GM23338 (cell line): ENCODE results near the gene PSMD14. TPM values are rescaled to one million over a fixed set of nuclear protein-coding genes. Genes with fewer than 3 reads are reported as not detected.

Experiments used
- ATAC-seq: fragments of 200-7000 bp; cut with Tn5 transposase; 3 replicates; pipeline ENCODE4 v1.9.1; 2020
- DNase-seq: peaks from one replicate; pipeline ENCODE4 v3.0.0-alpha.2; 2015; ENCODE audit warnings: low spot score
- H2AFZ ChIP-seq: fragments of 200-600 bp; sonication (generic); 2 replicates; pipeline ENCODE4 v1.8.0; 2016; ENCODE audit warnings: antibody characterized with exemption, mild to moderate bottlenecking, moderate library complexity
- H3F3A ChIP-seq: fragments of 200-600 bp; sonication (generic); replicated peaks from 2 replicates; pipeline ENCODE4 v1.8.0; 2017; ENCODE audit warnings: antibody characterized with exemption, mixed run types, low read depth
- H3K27ac ChIP-seq: fragments of 200-600 bp; sonication (generic); 2 replicates; pipeline ENCODE4 v1.6.1; 2016; ENCODE audit warnings: low read depth
- H3K27me3 ChIP-seq: fragments of 200-600 bp; sonication (generic); 2 replicates; pipeline ENCODE4 v1.8.0; 2016; ENCODE audit warnings: mild to moderate bottlenecking, mixed run types, moderate library complexity; ENCODE audit not compliant: insufficient read depth
- H3K36me3 ChIP-seq: fragments of 200-600 bp; sonication (generic); 2 replicates; pipeline ENCODE4 v1.8.0; 2016; ENCODE audit warnings: mild to moderate bottlenecking; ENCODE audit not compliant: insufficient read depth
- H3K4me1 ChIP-seq: fragments of 200-600 bp; sonication (generic); 2 replicates; pipeline ENCODE4 v1.8.0; 2016; ENCODE audit warnings: mild to moderate bottlenecking, moderate library complexity; ENCODE audit not compliant: insufficient read depth
- H3K4me2 ChIP-seq: fragments of 200-600 bp; sonication (generic); 2 replicates; pipeline ENCODE4 v1.7.1; 2017; ENCODE audit warnings: mixed run types
- H3K4me3 ChIP-seq: fragments of 200-600 bp; sonication (generic); 2 replicates; pipeline ENCODE4 v1.6.1; 2016; ENCODE audit warnings: mixed run types
- H3K79me2 ChIP-seq: fragments of 200-600 bp; sonication (generic); replicated peaks from 2 replicates; pipeline ENCODE4 v1.8.0; 2017; ENCODE audit warnings: mild to moderate bottlenecking; ENCODE audit not compliant: insufficient read depth
- H3K9me2 ChIP-seq: fragments of 200-600 bp; sonication (generic); 2 replicates; pipeline ENCODE4 v1.8.0; 2017; ENCODE audit not compliant: insufficient read depth
- H4K20me1 ChIP-seq: fragments of 200-600 bp; sonication (generic); replicated peaks from 2 replicates; pipeline ENCODE4 v1.8.0; 2017; ENCODE audit warnings: mild to moderate bottlenecking; ENCODE audit not compliant: insufficient read depth
- H3K27ac Mint-ChIP-seq: 2 replicates; pipeline ENCODE4 v1.8.0; 2020; ENCODE audit warnings: inconsistent platforms, mild to moderate bottlenecking, moderate library complexity, mixed read lengths
- H3K27me3 Mint-ChIP-seq: 3 replicates; pipeline ENCODE4 v1.8.0; 2022; ENCODE audit warnings: low read depth, mild to moderate bottlenecking, moderate library complexity, mixed read lengths, inconsistent platforms; ENCODE audit not compliant: insufficient read depth, poor library complexity
- H3K36me3 Mint-ChIP-seq: 3 replicates; pipeline ENCODE4 v1.8.0; 2021; ENCODE audit warnings: low read depth, mild to moderate bottlenecking, inconsistent platforms, moderate library complexity, mixed read lengths
- H3K4me1 Mint-ChIP-seq: 3 replicates; pipeline ENCODE4 v1.8.0; 2020; ENCODE audit warnings: mild to moderate bottlenecking, inconsistent platforms, mixed read lengths
- H3K4me3 Mint-ChIP-seq: 3 replicates; pipeline ENCODE4 v1.8.0; 2021; ENCODE audit warnings: moderate library complexity, mild to moderate bottlenecking, inconsistent platforms, mixed read lengths
- H3K9me3 Mint-ChIP-seq: 3 replicates; pipeline ENCODE4 v1.8.0; 2020; ENCODE audit warnings: moderate library complexity, mild to moderate bottlenecking, inconsistent platforms, mixed read lengths
- CTCF ChIP-seq, 2 experiments: fragments of 200-600 bp in 1 of 2; sonication (generic) in 1 of 2; conservative IDR thresholded peaks; 2 replicates each; pipeline versions ENCODE4 v1.5.1 to v1.6.1; 2016 to 2017; ENCODE audit warnings: antibody characterized with exemption in 2 of 2, low read depth in 2 of 2, mild to moderate bottlenecking in 2 of 2, moderate library complexity in 1 of 2
- EZH2phosphoT487 ChIP-seq: fragments of 200-600 bp; sonication (generic); IDR thresholded peaks from one replicate; pipeline ENCODE4 v1.8.1; 2018; ENCODE audit warnings: antibody characterized with exemption; ENCODE audit not compliant: unreplicated experiment
- REST ChIP-seq: IDR thresholded peaks from one replicate; pipeline ENCODE4 v1.6.1; 2018; ENCODE audit warnings: antibody characterized with exemption; ENCODE audit not compliant: unreplicated experiment
- ZNF114 ChIP-seq: fragments of 250-450 bp; sonication (Bioruptor Pico); IDR thresholded peaks from 2 replicates; pipeline ENCODE4 v1.5.0; 2020; ENCODE audit warnings: mild to moderate bottlenecking, moderate library complexity
- ZNF331 ChIP-seq: fragments of 250-450 bp; sonication (Bioruptor Pico); IDR thresholded peaks from 2 replicates; pipeline ENCODE4 v1.5.0; 2020; ENCODE audit warnings: low read depth, mild to moderate bottlenecking, moderate library complexity
- polyA plus RNA-seq: library from polyadenylated mRNA; unstranded; fragments of >200 nt; fragmentation: Nextera tagmentation; extraction: Ambion mirVana; gene quantifications from 2 replicates; pipeline ENCODE4 v1.2.1, GENCODE V29; 2016
- total RNA-seq: library from RNA; depleted of rRNA; stranded (reverse); fragments of >200 nt; shearing (Covaris generic); gene quantifications from 2 replicates; pipeline ENCODE4 v1.2.3, GENCODE V29; 2014
- TF ChIP-seq, protein P1 (sequence below): IDR thresholded peaks from 2 replicates; pipeline ENCODE4 v1.6.1; 2016; ENCODE audit warnings: antibody characterized with exemption

PSMD14 gene
- total and polyA plus RNA-seq, 2 experiments from 2014 or later: 92.2 to 123 TPM

DNA sequence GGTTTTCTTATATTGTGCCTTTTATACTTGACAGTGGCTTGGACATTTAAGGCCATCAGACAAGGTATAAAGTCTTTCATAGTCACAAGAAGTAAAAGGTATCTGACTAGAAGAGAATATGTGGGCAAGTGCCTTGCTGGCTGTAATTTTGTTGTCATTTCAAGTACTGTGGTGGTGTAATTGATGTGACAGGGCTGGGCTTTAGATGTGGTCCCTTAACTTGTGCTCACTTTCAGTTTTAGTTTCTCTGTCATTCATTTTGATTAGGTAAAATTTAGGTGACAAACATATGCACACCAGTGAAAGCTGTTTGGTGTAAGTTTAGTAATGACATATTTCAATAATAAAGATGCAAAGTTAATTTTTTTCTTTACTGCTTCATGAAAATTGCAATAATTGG is 76.6 kb downstream of the PSMD14 start:
- H3K27me3 ChIP-seq: no peaks in the 10 kb centered on the region
- no peak overlapping the region for H3K27ac ChIP-seq
- Mint-ChIP-seq H3K27ac (no peak overlapping the region), H3K9me3 (no peaks in the 10 kb centered on the region), H3K27me3 (no peaks in the 10 kb centered on the region), H3K4me1 (peaks cover 3% of the 10 kb centered on the region; the same call in 2 of the 3 replicates), H3K36me3 (peaks cover under 1% of the 10 kb centered on the region; the same call in 2 of the 3 replicates), H3K4me3 (no peak overlapping the region)
- H4K20me1 ChIP-seq: no peaks in the 10 kb centered on the region
- H3K79me2 ChIP-seq: no peaks in the 10 kb centered on the region
- no peaks in the 10 kb centered on the region for H3K4me1 ChIP-seq
- no peak for TF ChIP-seq ZNF114
- TF ChIP-seq, protein P1, sequence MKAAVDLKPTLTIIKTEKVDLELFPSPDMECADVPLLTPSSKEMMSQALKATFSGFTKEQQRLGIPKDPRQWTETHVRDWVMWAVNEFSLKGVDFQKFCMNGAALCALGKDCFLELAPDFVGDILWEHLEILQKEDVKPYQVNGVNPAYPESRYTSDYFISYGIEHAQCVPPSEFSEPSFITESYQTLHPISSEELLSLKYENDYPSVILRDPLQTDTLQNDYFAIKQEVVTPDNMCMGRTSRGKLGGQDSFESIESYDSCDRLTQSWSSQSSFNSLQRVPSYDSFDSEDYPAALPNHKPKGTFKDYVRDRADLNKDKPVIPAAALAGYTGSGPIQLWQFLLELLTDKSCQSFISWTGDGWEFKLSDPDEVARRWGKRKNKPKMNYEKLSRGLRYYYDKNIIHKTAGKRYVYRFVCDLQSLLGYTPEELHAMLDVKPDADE: no peak
- no peak for TF ChIP-seq EZH2phosphoT487
- H3K4me2 ChIP-seq: no peak overlapping the region
- ATAC-seq (no peak), DNase-seq (no peak)
- H3F3A ChIP-seq: no peaks in the 10 kb centered on the region
- no peak overlapping the region for H3K4me3 ChIP-seq
- no peaks in the 10 kb centered on the region; the same call in 1 of the 2 replicates for H3K36me3 ChIP-seq
- H3K9me2 ChIP-seq: no peaks in the 10 kb centered on the region
- no peak overlapping the region for H2AFZ ChIP-seq

DNA sequence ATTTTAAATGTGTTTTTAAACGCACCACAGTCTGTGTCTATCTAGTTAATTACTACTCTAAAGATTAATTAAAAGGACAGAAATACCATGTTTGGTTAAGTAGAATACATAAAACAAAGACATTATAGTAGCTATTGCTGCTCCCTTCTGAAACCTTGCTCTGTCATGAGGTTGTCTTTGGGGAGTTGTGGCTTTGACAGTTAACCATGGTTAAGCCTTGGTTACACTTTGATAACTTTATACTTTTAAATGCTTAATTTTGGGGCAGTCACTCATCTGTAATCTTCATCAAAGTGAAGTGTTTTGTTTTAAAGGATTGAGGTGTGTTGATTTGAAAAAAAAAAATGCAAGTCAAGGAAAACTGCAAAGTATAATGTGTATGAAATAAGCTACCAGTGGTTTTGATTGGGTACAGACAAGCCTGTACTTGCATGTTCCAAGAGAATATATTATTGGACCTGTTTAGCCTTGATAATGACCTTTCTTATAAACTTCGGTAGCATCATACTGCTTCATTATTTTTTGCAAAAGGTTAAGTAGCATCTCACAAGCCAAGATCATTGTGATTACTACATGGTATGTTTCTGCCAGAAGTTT is 78.1 kb downstream of the PSMD14 start:
- no peak overlapping the region for H3K4me2 ChIP-seq
- H3K4me3 ChIP-seq: no peak overlapping the region
- H2AFZ ChIP-seq: no peak overlapping the region
- DNase-seq (no peak), ATAC-seq (no peak)
- no peaks in the 10 kb centered on the region; the same call in 1 of the 2 replicates for H3K36me3 ChIP-seq
- H3K27ac ChIP-seq: no peak overlapping the region
- no peaks in the 10 kb centered on the region for H3K4me1 ChIP-seq
- H3K79me2 ChIP-seq: no peaks in the 10 kb centered on the region
- H3K36me3 Mint-ChIP-seq: peaks cover 3% of the 10 kb centered on the region; the same call in 2 of the 3 replicates
- no peaks in the 10 kb centered on the region for H3F3A ChIP-seq
- no peaks in the 10 kb centered on the region for H3K9me3 Mint-ChIP-seq
- H3K27me3 Mint-ChIP-seq: no peaks in the 10 kb centered on the region
- no peaks in the 10 kb centered on the region for H4K20me1 ChIP-seq
- H3K4me3 Mint-ChIP-seq: no peak overlapping the region
- H3K4me1 Mint-ChIP-seq: no peaks in the 10 kb centered on the region; the same call in 2 of the 3 replicates
- no peaks in the 10 kb centered on the region for H3K27me3 ChIP-seq
- no peaks in the 10 kb centered on the region for H3K9me2 ChIP-seq
- H3K27ac Mint-ChIP-seq: 0 out of 2 replicates have a peak overlapping the region, but pooled peaks have one; percentile 56
- TF ChIP-seq REST (no peak), ZNF331 (CRISPR knock-in tag) (no peak), CTCF (conservative IDR thresholded peaks at IDR 0.05; ENCODE audit: low read depth in 2 of 2) (no peak)
- TF ChIP-seq, protein P1: no peak
